Stomach smooth muscle (tissue), 2 donors: ENCODE results near the gene ZBTB4.
A peak's percentile ranks its signal among the peaks of the same experiment; 100 is the strongest.

ENCODE experiments used
- H3K27ac ChIP-seq: one replicate; pipeline ENCODE4 v1.7.0; 2013; ENCODE audit warnings: mild to moderate bottlenecking, low read length, inconsistent platforms
- H3K27me3 ChIP-seq, 2 donors: one replicate each; pipeline ENCODE4 v1.7.0; 2013; ENCODE audit warnings: low read length in 2 of 2; ENCODE audit not compliant: insufficient read depth in 2 of 2, control insufficient read depth in 1 of 2
- H3K36me3 ChIP-seq, 2 donors: one replicate each; pipeline ENCODE4 v1.7.0; 2013; ENCODE audit warnings: low read length in 2 of 2; ENCODE audit not compliant: control insufficient read depth in 2 of 2, insufficient read depth in 2 of 2
- H3K4me1 ChIP-seq: one replicate; pipeline ENCODE4 v1.7.0; 2013; ENCODE audit warnings: low read length; ENCODE audit not compliant: control insufficient read depth, insufficient read depth
- H3K4me3 ChIP-seq, 2 donors: one replicate each; pipeline ENCODE4 v1.7.0; 2013; ENCODE audit warnings: low read length in 2 of 2
- H3K9ac ChIP-seq, 2 donors: one replicate each; pipeline ENCODE4 v1.7.0; 2013; ENCODE audit warnings: low read length in 2 of 2, mild to moderate bottlenecking in 1 of 2
- H3K9me3 ChIP-seq, 2 donors: one replicate each; pipeline ENCODE4 v1.7.0; 2013; ENCODE audit warnings: low read length in 2 of 2; ENCODE audit not compliant: control insufficient read depth in 2 of 2
- donor health status: healthy.
- donor health status: Pancreatic carcinoma.

The ZBTB4 gene

DNA sequence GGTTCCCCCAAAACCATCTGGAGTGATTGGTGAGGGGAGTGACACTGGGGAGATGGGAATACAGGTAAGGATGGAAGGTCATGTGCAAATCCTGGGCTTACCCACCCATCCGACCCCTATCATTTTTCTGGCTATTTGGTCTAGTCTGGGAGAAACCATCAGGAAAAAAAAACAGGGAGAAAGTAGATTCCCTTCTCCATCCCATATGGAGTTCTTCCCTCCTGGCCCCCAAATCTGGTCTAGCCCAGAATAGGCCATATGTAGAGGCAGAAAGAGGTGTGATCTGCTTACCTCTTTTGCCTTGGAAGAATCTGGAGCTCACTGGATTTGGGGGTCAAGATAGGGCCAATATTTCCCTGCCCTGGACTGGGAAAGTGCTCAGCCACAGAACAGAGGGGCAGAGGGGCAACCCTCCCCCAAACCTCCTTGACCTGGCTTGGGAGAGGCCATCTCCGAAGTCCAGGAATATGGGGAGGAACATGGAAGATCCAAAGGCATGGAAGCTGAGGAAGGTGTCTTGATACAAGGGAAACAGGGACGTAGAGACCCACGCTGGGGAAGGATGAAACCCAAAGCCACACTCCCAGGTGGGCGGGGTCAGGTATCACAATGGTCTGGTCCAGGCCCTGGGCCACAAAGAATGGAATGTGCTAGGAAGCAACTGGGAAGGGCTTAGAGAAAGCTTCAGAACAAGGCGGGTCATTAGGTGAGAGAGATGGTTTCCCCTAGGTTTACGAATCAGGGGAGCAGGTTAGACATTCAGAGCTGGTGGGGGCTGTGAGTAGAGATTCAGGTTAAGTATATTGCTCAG lies 18.4 kb downstream of the ZBTB4 start:
- Histone ChIP-seq H3K9ac (no peak overlapping the region), H3K9me3 (no peaks in the 10 kb centered on the region), H3K36me3 (peaks cover 0 to 6% of the 10 kb centered on the region in 2 donors), H3K4me3 (no peak overlapping the region), H3K27ac (no peak overlapping the region), H3K4me1 (peaks cover 4% of the 10 kb centered on the region), H3K27me3 (no peaks in the 10 kb centered on the region)

DNA sequence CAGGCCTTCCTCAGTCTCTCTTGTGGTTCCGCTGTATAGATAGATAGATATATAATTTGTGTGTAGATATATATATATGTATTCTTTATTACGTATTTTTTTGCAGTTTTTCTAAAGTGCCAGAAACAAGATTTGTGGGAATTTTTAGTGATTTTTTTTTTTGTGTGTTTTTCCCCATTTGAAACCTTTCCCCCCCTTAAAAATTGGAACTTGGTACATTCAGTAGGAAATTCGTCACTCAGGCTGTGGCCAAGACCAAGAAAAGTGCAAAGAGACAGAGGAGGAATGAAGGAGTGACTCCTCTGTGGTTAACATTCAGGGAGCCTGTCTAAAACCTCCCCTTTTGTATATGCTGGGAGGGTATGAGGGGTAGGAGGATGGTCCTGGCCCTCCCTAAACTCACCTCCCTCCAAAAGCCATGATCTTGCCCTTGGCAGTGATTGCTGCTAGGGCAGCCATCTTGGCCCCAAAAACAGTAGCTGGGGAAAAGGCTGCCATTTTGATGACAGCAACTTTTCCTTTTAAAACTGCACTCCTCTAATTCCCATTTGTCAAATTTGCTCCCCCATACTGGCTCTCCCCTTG lies 19.4 kb downstream of the ZBTB4 start:
- Histone ChIP-seq H3K4me1 (no peaks in the 10 kb centered on the region), H3K36me3 (peaks cover 0 to 6% of the 10 kb centered on the region in 2 donors), H3K27ac (peak overlapping the region; percentile 18), H3K9ac (no peak overlapping the region), H3K9me3 (no peaks in the 10 kb centered on the region), H3K27me3 (no peaks in the 10 kb centered on the region), H3K4me3 (no peak overlapping the region)

GRCh38 chr17:7448461-7448860 lies 31.0 kb downstream of the ZBTB4 start:
- H3K4me3 ChIP-seq = no peak overlapping the region
- H3K4me1 ChIP-seq = peaks cover 12% of the 10 kb centered on the region
- no peak overlapping the region for H3K9ac ChIP-seq
- peaks cover 32 to 42% of the 10 kb centered on the region in 2 donors for H3K27me3 ChIP-seq
- H3K27ac ChIP-seq = no peak overlapping the region
- no peaks in the 10 kb centered on the region for H3K36me3 ChIP-seq
- H3K9me3 ChIP-seq = no peaks in the 10 kb centered on the region

GRCh38 chr17:7445619-7445968 lies 33.8 kb downstream of the ZBTB4 start:
- peaks cover 15% of the 10 kb centered on the region for H3K4me1 ChIP-seq
- no peaks in the 10 kb centered on the region for H3K36me3 ChIP-seq
- H3K4me3 ChIP-seq = peak overlapping the region in 1 of 2 donors; percentile 19
- H3K9ac ChIP-seq = no peak overlapping the region
- H3K27me3 ChIP-seq = peaks cover 50 to 57% of the 10 kb centered on the region in 2 donors
- H3K9me3 ChIP-seq = no peaks in the 10 kb centered on the region
- no peak overlapping the region for H3K27ac ChIP-seq

DNA sequence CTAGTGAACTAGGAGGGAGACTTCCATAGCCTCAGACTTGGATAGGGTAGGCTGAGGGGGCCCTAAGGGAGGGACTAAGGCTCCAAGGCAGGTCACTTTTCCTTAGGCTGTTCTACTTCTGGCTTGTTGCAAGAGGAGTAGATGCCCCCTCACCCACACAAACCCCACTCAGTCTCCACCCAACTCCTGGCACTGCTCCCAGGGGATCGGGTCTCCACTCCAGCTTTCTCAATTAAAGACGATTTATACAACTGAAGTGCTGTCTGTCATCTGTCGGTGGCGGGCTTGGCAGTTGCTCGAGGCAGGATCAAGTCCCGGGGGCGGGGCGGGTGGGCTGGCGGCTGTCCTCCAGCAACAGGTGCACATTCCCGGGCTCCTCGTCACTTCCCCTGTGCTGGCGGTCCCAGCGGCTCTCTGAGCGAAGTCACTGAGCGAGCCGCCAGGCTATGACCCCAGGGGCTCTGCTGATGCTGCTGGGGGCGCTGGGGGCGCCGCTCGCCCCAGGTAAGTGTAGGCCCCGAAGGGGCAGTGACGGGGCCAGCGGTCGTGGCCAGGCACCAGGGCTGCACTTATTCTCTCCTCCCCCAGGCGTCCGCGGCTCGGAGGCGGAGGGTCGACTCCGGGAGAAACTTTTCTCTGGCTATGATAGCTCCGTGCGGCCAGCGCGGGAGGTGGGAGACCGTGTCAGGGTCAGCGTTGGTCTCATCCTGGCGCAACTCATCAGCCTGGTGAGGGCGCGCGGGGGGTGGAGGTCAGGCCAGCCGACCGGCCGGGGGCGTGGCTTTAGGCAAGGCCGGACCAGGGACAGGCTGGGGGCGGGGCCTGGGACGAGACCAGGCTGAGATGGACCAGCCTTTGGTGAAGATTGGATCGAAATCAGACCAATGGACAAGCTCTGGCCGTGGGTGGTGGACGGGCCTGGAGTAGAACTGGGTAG lies 34.5 kb downstream of the ZBTB4 start, which contains the start of gene CHRNB1:
Gene CHRNB1, plus strand, starts transcription at position 380 of the 937 bp plus-strand sequence. Its CDS starts 67 bp downstream, at position 447.
- peaks cover 56 to 64% of the 10 kb centered on the region in 2 donors for H3K27me3 ChIP-seq
- no peak within 1 kb of the TSS for H3K9ac ChIP-seq
- peaks cover 22% of the 10 kb centered on the region for H3K4me1 ChIP-seq
- H3K9me3 ChIP-seq = no peaks in the 10 kb centered on the region
- H3K36me3 ChIP-seq = no peaks in the 10 kb centered on the region
- peak within 1 kb of the TSS; percentile 19 to 57 for H3K4me3 ChIP-seq
- H3K27ac ChIP-seq = no peak within 1 kb of the TSS

DNA sequence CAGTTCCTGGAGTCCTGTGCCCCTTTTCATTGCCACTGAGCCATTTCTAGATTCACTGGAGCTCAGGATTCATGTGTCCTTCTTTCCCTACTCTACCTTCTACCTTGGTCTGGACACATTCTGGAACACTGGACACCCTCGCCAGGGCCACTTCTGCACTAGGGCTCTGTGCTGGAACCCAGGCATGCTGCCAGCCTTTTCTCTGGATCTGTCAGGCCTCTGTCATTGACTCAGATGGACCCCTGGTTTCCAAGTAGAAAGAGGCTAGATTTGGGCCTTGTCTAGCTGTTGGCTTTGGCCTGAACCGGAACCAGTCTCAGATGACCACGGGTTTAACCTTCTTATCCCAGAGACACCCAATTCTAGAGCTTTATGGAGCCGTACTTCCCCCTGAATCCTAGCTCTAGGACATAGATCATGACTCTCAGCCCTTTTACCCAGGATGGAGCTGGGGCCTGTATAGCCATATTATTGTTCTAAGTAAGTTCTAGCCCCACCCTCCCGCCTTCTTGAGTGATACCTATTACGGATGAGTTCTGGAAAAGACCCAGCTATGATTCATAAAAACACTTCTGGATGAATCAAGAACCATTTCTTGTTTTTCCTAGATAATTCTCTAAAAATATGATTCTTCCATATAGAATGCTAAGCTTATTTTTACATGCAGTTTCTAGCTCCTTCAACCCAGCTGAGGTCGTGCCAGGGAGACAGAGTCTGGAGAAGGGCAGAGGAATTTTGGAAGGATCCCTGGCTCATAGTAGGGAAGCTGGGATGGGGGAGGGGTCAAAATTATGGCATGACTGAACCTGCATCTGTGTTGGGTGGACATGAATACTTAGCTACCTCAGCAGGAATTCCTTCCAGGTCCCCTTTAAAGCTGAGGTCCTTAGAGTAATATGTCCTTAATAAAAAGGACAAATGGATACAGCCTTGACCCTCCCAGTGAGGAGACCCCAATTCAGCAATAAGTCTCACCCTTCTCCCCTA lies 35.6 kb downstream of the ZBTB4 start:
- Histone ChIP-seq H3K9me3 (no peaks in the 10 kb centered on the region), H3K4me1 (peaks cover 28% of the 10 kb centered on the region), H3K36me3 (no peaks in the 10 kb centered on the region), H3K4me3 (no peak overlapping the region), H3K9ac (no peak overlapping the region), H3K27me3 (peaks cover 63 to 75% of the 10 kb centered on the region in 2 donors), H3K27ac (no peak overlapping the region)

- peaks cover 66 to 82% of the 10 kb centered on the region in 2 donors for H3K27me3 ChIP-seq
- no peaks in the 10 kb centered on the region for H3K36me3 ChIP-seq
- H3K4me3 ChIP-seq = no peak overlapping the region
- peaks cover 41% of the 10 kb centered on the region for H3K4me1 ChIP-seq
- no peak overlapping the region for H3K9ac ChIP-seq
- H3K9me3 ChIP-seq = no peaks in the 10 kb centered on the region
- H3K27ac ChIP-seq = no peak overlapping the region
These were observed 37.3 kb downstream of the ZBTB4 start for GRCh38 chr17:7442142-7442541.

DNA sequence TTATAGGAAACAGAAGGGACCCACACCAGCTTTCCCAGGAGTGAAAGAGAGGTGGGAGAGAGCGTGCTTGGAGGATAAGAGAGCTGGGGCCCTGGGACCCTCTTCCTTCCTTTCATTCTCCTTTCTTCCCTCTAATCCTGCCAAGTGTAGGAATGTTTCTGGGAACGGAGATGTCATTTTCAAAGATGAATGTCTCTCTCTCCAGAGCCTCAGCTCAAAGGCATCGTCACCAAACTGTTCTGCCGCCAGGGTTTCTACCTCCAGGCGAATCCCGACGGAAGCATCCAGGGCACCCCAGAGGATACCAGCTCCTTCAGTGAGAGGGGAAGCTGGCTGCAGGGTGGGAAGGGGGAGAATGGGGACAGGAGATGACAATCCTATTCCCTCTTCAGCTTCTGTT lies 38.2 kb downstream of the ZBTB4 start:
- Histone ChIP-seq H3K27ac (no peak overlapping the region), H3K4me3 (no peak overlapping the region), H3K36me3 (no peaks in the 10 kb centered on the region), H3K9me3 (no peaks in the 10 kb centered on the region), H3K27me3 (peaks cover 64 to 77% of the 10 kb centered on the region in 2 donors), H3K4me1 (peaks cover 44% of the 10 kb centered on the region), H3K9ac (no peak overlapping the region)

- H3K27me3 ChIP-seq = peaks cover 65 to 77% of the 10 kb centered on the region in 2 donors
- no peak overlapping the region for H3K9ac ChIP-seq
- no peaks in the 10 kb centered on the region for H3K36me3 ChIP-seq
- H3K27ac ChIP-seq = no peak overlapping the region
- no peak overlapping the region for H3K4me3 ChIP-seq
- no peaks in the 10 kb centered on the region for H3K9me3 ChIP-seq
- peaks cover 48% of the 10 kb centered on the region for H3K4me1 ChIP-seq
These were observed 38.6 kb downstream of the ZBTB4 start for GRCh38 chr17:7440834-7441195.
